Neuronal stem cell (in vitro differentiated cells): Measurements from ENCODE around the gene SPDYE8. TPM values are rescaled to one million over a fixed set of nuclear protein-coding genes. Genes with fewer than 3 reads are reported as not detected.
"Not testable (repeated sequence)": the region's sequence is repeated elsewhere in the genome, so short reads cannot be mapped to it uniquely, and the experiment has no call there.

Experiments used
- DNase-seq: peaks from one replicate; pipeline ENCODE4 v3.0.0-alpha.2; 2013; ENCODE audit warnings: low spot score
- H2AFZ ChIP-seq: one replicate; pipeline ENCODE4 v1.6.1; 2013; ENCODE audit warnings: mild to moderate bottlenecking, low read length, inconsistent platforms
- H2AK5ac ChIP-seq: 2 replicates; pipeline ENCODE4 v1.6.1; 2013; ENCODE audit warnings: low read depth, mild to moderate bottlenecking, inconsistent platforms, low read length, moderate library complexity, mixed read lengths
- H2BK120ac ChIP-seq: 2 replicates; pipeline ENCODE4 v1.6.1; 2013; ENCODE audit warnings: low read depth, mild to moderate bottlenecking, inconsistent platforms, low read length, moderate library complexity, mixed read lengths
- H2BK12ac ChIP-seq: one replicate; pipeline ENCODE4 v1.6.1; 2013; ENCODE audit warnings: low read length, inconsistent platforms
- H2BK15ac ChIP-seq: 2 replicates; pipeline ENCODE4 v1.6.1; 2013; ENCODE audit warnings: mild to moderate bottlenecking, low read length, inconsistent platforms, mixed read lengths
- H2BK5ac ChIP-seq: one replicate; pipeline ENCODE4 v1.6.1; 2013; ENCODE audit warnings: inconsistent platforms, mild to moderate bottlenecking, low read length, moderate library complexity
- H3K14ac ChIP-seq: one replicate; pipeline ENCODE4 v1.6.1; 2013; ENCODE audit warnings: low read length, inconsistent platforms
- H3K18ac ChIP-seq: 2 replicates; pipeline ENCODE4 v1.6.1; 2013; ENCODE audit warnings: low read length, inconsistent platforms
- H3K23ac ChIP-seq: 2 replicates; pipeline ENCODE4 v1.6.1; 2013; ENCODE audit warnings: low read depth, mild to moderate bottlenecking, mixed read lengths, low read length, inconsistent platforms; ENCODE audit not compliant: poor library complexity
- H3K27ac ChIP-seq: replicated peaks from 3 replicates; pipeline ENCODE4 v1.5.1; 2013; ENCODE audit warnings: low read length, inconsistent platforms
- H3K27me3 ChIP-seq, 3 experiments: 2 replicates each; pipeline ENCODE4 v1.6.1; 2013; ENCODE audit warnings: low read length in 3 of 3, mild to moderate bottlenecking in 2 of 3, inconsistent platforms in 1 of 3, low read depth in 1 of 3, mixed read lengths in 1 of 3, moderate library complexity in 1 of 3; ENCODE audit not compliant: control insufficient read depth in 3 of 3, insufficient read depth in 3 of 3
- H3K36me3 ChIP-seq, 2 donors: replicated peaks in 1 of 2; 2 replicates each; pipeline ENCODE4 v1.6.1; 2013; ENCODE audit warnings: low read length in 2 of 2; ENCODE audit not compliant: control insufficient read depth in 2 of 2, insufficient read depth in 2 of 2
- H3K4ac ChIP-seq: 2 replicates; pipeline ENCODE4 v1.6.1; 2013; ENCODE audit warnings: inconsistent platforms, mild to moderate bottlenecking, low read length, moderate library complexity
- H3K4me1 ChIP-seq, 2 donors: 1 replicate in 1 of 2; 2 replicates in 1 of 2; pipeline ENCODE4 v1.6.1; 2013; ENCODE audit warnings: low read length in 2 of 2, low read depth in 1 of 2; ENCODE audit not compliant: control insufficient read depth in 2 of 2, insufficient read depth in 1 of 2
- H3K4me2 ChIP-seq: one replicate; pipeline ENCODE4 v1.6.1; 2013; ENCODE audit warnings: mild to moderate bottlenecking, low read length, inconsistent platforms; ENCODE audit not compliant: insufficient read depth, poor library complexity, severe bottlenecking
- H3K4me3 ChIP-seq, 2 donors: 2 replicates each; pipeline ENCODE4 v1.5.1; 2013; ENCODE audit warnings: low read length in 2 of 2, mild to moderate bottlenecking in 2 of 2, inconsistent platforms in 1 of 2, moderate library complexity in 1 of 2
- H3K79me1 ChIP-seq: one replicate; pipeline ENCODE4 v1.6.1; 2013; ENCODE audit warnings: low read depth, mild to moderate bottlenecking, inconsistent platforms, low read length, moderate library complexity
- H3K9ac ChIP-seq: one replicate; pipeline ENCODE4 v1.6.1; 2013; ENCODE audit warnings: mild to moderate bottlenecking, low read depth, low read length, inconsistent platforms; ENCODE audit not compliant: poor library complexity
- H3K9me3 ChIP-seq, 2 donors: replicated peaks in 1 of 2; 2 replicates each; pipeline versions ENCODE3 to v1.6.1; 2013; ENCODE audit warnings: low read length in 2 of 2, mild to moderate bottlenecking in 2 of 2, inconsistent platforms in 1 of 2, low read depth in 1 of 2, mixed read lengths in 1 of 2, moderate library complexity in 1 of 2; ENCODE audit not compliant: control insufficient read depth in 2 of 2, insufficient read depth in 1 of 2
- H4K8ac ChIP-seq: one replicate; pipeline ENCODE4 v1.6.1; 2013; ENCODE audit warnings: low read depth, mild to moderate bottlenecking, inconsistent platforms, low read length, moderate library complexity
- H4K91ac ChIP-seq: one replicate; pipeline ENCODE4 v1.6.1; 2013; ENCODE audit warnings: low read length, low read depth, mild to moderate bottlenecking, inconsistent platforms; ENCODE audit not compliant: poor library complexity
- WGBS, 2 donors: extraction: QIAGEN DNeasy Blood & Tissue Kit; methylation state at CpG; one replicate each; pipeline ENCODE4 v1.1.7; 2013; ENCODE audit warnings: missing lambda C conversion rate in 2 of 2, mixed read lengths in 1 of 2; ENCODE audit not compliant: insufficient read length in 2 of 2, insufficient replicate concordance in 1 of 2; ENCODE audit errors: extremely low coverage in 2 of 2; 5-methylcytosine and 5-hydroxymethylcytosine counted together
- small RNA-seq: library from polyadenylated mRNA; stranded (forward); fragments of <200 nt; extraction: miRNeasy Mini kit (QIAGEN cat#:217004); gene quantifications from one replicate; pipeline ENCODE3, GENCODE V24; 2013; ENCODE audit not compliant: insufficient read depth

SPDYE8 gene

GRCh38 chr7:72975656-72976286, 53.8 kb downstream of the SPDYE8 start:
- not testable (repeated sequence) for H3K4me1 ChIP-seq, H3K27me3 ChIP-seq, H3K36me3 ChIP-seq, H3K23ac ChIP-seq, H2BK5ac ChIP-seq, H2AK5ac ChIP-seq, H2BK120ac ChIP-seq, H3K18ac ChIP-seq, H3K4me2 ChIP-seq, H3K4me3 ChIP-seq, H3K4ac ChIP-seq, H3K27ac ChIP-seq, H3K9me3 ChIP-seq, DNase-seq, H3K14ac ChIP-seq, H4K8ac ChIP-seq, H2AFZ ChIP-seq, H4K91ac ChIP-seq, H2BK12ac ChIP-seq, H3K9ac ChIP-seq, H2BK15ac ChIP-seq, H3K79me1 ChIP-seq
- no CpG with 5 or more reads among the region's 55 CpGs for whole genome bisulfite sequencing, 2 donors

DNA sequence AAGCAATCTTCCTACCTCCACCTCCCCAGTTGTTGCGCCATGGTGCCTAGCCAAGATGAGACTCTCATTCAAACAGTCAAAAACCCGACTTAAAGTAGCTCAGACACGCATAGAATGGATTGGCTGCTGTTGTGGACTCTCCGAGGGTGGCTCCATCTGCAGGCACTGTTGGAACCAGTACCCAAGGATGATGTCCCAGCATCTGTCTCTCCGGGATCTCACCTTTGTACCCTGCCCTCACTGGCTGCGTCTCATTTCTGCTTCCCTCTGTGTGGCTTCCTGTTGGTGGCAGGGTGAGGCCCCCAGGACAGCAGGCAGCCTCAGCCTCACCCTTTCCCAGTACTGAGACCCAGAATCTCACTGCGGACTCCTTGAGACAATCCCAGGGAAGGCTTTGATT, 54.8 kb downstream of the SPDYE8 start:
- WGBS, 2 donors: no CpG with 5 or more reads among the region's 7 CpGs
- not testable (repeated sequence) for H3K27ac ChIP-seq

DNA sequence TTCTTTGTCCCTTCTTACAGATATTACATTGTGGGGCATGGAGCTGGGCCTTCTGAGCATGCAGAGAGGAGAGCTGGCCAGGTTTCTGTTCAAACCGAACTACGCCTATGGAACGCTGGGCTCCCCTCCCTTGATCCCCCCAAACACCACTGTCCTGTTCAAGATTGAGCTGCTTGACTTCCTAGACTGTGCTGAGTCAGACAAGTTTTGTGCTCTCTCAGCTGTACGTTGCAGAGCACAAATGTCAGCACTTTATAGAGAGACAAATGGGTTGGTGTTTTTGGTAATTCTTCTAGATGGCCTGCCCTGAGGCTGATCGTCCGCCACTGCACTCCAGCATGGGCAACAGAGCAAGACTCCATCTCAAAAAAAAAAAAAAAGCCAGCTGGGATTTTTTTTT, 58.1 kb downstream of the SPDYE8 start:
- H3K9me3 ChIP-seq, H2BK5ac ChIP-seq, H3K18ac ChIP-seq, H2AK5ac ChIP-seq, H4K8ac ChIP-seq, H3K36me3 ChIP-seq, H3K79me1 ChIP-seq, H3K27ac ChIP-seq, H3K4me2 ChIP-seq, H3K14ac ChIP-seq, H3K23ac ChIP-seq, H3K9ac ChIP-seq, H2BK120ac ChIP-seq, H4K91ac ChIP-seq, H3K4me1 ChIP-seq, H2BK12ac ChIP-seq, H2BK15ac ChIP-seq, H3K4ac ChIP-seq, H3K27me3 ChIP-seq, H3K4me3 ChIP-seq, H2AFZ ChIP-seq, DNase-seq: not testable (repeated sequence)
- no CpG with 5 or more reads among the region's 6 CpGs for WGBS, 2 donors

More for the DNA sequence above, 54.8 kb downstream of the SPDYE8 start:
- not testable (repeated sequence) for H3K36me3 ChIP-seq, H2AFZ ChIP-seq, H3K4me2 ChIP-seq, H3K23ac ChIP-seq, H4K8ac ChIP-seq, H2BK15ac ChIP-seq, H3K27me3 ChIP-seq, H2BK120ac ChIP-seq, H3K14ac ChIP-seq, H3K9me3 ChIP-seq, H4K91ac ChIP-seq, H2BK5ac ChIP-seq, H3K18ac ChIP-seq, H3K9ac ChIP-seq, H3K4me3 ChIP-seq, H2AK5ac ChIP-seq, H3K79me1 ChIP-seq, H2BK12ac ChIP-seq, H3K4ac ChIP-seq, DNase-seq, H3K4me1 ChIP-seq

Small RNA genes lying within 50 kb of the gene (small RNA-seq; reads per million reads assigned to genes)
- gene RF00019: not detected
